Daoy (cell line): ENCODE data around the gene PSMD8. TPM values are rescaled to one million over a fixed set of nuclear protein-coding genes. Genes with fewer than 3 reads are reported as not detected.

Experiments used
- total RNA-seq: library from RNA; depleted of rRNA; stranded (reverse); fragments of >200 nt; shearing (Covaris generic); gene quantifications from 2 replicates; pipeline ENCODE4 v1.2.3, GENCODE V29; 2014; rRNA removed

The PSMD8 gene
- total RNA-seq, 1 experiment from 2014 or later = 343 TPM

Other genes with a start within 250 kb of the PSMD8 start
- 5.3 and 6.4 TPM in 2 replicates for gene DPF1, start 150.3 kb upstream of the PSMD8 start, total RNA-seq
- 6.1 TPM in 1 of 2 replicates, not detected in the other for gene PPP1R14A, start 118.2 kb upstream of the PSMD8 start, total RNA-seq
- 3.3 and 5.5 TPM in 2 replicates for gene SPINT2, start 110.0 kb upstream of the PSMD8 start, total RNA-seq
- gene C19orf33, start 70.3 kb upstream of the PSMD8 start, total RNA-seq = 2.7 TPM in 1 of 2 replicates, not detected in the other
- gene YIF1B, start 58.6 kb upstream of the PSMD8 start, total RNA-seq = 97.5 and 99.7 TPM in 2 replicates
- 5.2 and 5.9 TPM in 2 replicates for gene KCNK6, start 54.7 kb upstream of the PSMD8 start, total RNA-seq
- 0.23 and 0.45 TPM in 2 replicates for gene CATSPERG, start 38.7 kb upstream of the PSMD8 start, total RNA-seq
- not detected in 2 replicates for gene GGN, start 13.5 kb downstream of the PSMD8 start, total RNA-seq
- gene SPRED3, start 14.1 kb downstream of the PSMD8 start, total RNA-seq = 0.06 and 0.91 TPM in 2 replicates
- 19.0 and 21.9 TPM in 2 replicates for gene FAM98C, start 28.5 kb downstream of the PSMD8 start, total RNA-seq
- not detected in 2 replicates for gene RASGRP4, start 51.6 kb downstream of the PSMD8 start, total RNA-seq
- 0.03 and 0.11 TPM in 2 replicates for gene RYR1, start 59.1 kb downstream of the PSMD8 start, total RNA-seq
- gene MAP4K1, start 243.4 kb downstream of the PSMD8 start, total RNA-seq = 0.11 TPM in 1 of 2 replicates, not detected in the other
- 853 and 886 TPM in 2 replicates for gene EIF3K, start 244.6 kb downstream of the PSMD8 start, total RNA-seq